ENCODE results near the gene SUFU. TPM values are rescaled to one million over a fixed set of nuclear protein-coding genes. Genes with fewer than 3 reads are reported as not detected.

The SUFU gene
- polyA plus RNA-seq, 10 donors: 11.0 to 18.5 (median 14.5) TPM

DNA sequence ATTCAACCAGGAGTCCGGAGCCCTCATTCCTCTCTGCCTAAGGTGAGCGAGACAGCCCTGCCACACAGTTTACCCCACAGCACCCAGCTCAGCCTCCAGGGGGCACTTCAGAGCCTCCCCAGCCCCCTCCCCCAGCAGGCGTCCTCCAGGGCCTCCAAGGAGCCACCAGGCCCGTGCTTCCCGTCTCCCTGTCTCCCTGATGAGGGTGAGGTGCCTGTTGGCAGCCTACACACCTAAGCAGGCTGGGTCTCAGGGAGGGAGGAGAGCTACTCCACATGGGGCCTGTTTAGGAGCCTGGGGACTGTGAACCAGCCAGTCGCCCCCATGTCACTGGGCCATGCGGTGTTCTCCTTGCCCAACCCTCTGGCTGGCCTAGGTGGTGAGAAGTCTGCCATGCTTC lies 111.6 kb downstream of the SUFU start:
- no peak for DNase-seq

DNA sequence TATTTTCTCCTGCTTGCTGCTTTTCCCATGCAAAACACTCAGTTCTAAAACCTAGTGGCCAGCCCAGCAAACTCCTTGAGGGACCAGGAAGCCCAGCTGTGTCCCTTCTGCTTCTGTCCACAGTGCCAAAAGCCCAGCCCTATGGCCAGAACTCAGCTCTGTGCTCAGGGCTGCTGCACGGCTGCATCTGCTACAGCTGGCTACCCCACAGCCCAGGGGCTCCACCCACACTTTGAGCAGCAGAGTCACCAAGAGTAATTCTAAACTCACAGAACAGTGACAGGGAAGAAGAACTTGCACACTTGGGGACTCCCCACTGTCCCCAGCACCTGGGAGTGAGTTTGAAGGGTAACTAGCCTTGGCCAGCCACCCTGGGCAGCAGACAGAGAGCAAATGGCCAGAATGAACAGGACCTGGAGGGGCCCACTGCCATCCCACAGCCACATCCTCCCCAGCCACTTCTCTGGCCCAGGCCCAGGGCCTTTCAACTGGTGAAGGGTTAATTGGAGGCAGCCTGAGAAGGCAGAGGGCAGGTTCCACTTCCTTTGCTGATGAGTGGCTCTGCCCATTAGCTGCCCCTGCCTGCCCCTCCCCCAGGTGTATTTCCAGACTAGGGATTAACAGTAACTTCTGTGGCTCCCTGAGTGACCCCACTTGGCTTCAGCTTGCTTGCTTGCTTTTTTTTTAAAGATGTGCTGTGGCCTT lies 112.4 kb downstream of the SUFU start:
- DNase-seq: peak; percentile 78 to 94 (median 90)

DNA sequence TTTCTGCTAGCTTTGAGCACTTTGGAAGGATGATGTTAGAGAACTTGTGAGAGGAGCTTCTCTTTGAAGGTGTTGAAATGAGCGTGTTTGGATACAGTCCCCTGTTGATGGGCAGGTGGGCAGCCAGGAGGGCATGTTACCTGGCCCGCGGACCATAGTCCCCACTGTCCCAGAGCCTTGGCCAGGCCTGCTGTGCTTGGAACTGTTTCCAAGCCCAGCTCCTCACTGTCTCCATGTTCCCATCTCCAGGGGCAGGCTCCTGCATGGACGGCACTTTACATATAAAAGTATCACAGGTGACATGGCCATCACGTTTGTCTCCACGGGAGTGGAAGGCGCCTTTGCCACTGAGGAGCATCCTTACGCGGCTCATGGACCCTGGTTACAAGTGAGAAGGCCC lies 113.3 kb downstream of the SUFU start:
- DNase-seq: no peak

DNA sequence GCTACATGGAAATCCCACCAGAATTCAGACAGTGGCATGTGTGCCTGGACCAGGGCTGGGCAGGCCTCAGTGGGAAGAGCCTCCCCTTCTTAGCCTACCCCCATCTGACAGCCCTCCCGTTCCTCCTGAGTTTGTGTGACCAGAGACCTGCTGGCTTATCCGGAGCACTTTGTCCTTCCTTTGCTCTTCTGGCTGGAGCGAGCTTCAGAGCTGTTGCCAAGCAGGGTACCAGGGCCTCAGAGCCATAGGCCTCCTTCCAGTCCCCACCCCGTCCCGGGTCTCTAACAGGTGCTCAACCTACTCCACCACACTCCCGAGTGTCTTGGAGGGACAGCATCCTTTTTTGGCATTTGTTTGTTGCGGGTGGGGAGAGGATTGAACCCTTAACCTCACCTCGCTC lies 114.0 kb downstream of the SUFU start:
- no peak for DNase-seq

DNA sequence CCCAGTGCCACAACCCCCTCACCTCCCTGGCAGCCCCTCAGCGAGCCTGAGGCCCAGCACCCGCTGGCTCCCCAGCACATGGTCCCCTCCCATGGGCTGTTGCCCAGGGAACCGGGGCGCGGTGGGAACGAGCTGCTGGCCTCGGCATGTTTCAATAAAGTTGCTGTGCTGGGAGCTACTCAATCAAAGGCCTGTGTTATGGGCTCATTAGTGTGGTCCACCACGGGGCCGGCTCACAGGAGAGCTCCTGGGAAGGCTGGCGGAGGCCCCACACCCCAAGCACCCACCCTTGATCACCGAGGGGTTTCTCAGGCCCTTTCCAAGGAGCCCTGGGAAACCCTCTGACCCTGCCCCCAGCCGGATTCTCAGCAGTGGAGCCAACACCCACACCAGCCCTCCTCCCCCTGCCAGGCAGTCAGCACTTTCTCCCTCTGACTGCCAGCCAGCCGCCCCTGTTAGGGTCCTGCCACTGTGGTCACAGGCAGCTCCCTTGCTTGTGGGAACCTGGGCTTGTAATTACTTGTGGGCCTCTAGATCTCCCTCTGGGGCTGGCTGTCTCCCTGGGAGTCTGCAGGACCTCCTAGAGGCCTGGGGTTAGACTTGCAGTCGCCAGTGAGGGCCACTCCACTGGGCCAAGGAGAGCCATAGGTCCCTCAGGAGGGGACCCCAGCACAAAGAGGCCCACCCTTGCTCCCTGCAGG lies 115.7 kb downstream of the SUFU start:
- DNase-seq: no peak

DNA sequence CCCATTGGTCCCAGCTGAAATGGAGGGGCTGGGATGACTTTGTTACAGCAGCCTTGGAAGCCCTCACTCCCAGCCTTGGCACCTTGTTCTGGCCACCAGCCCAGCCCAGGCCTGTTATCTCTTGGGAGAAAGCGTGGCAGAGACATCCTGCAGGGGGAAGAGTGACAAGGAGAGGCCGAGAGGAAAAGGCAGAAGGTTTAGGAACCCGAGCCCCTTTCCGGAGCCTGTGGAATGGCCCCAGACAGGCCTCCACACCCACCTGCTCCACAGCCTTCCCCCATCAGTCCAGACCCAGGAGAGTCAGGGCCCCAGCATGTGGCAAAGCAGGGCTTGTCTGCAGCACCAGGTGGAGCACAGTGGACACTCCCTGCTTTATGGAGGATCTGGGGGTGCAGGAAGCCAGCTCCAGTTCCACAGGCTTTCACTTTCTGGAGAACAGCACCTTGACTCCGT lies 116.4 kb downstream of the SUFU start:
- no peak for DNase-seq

DNA sequence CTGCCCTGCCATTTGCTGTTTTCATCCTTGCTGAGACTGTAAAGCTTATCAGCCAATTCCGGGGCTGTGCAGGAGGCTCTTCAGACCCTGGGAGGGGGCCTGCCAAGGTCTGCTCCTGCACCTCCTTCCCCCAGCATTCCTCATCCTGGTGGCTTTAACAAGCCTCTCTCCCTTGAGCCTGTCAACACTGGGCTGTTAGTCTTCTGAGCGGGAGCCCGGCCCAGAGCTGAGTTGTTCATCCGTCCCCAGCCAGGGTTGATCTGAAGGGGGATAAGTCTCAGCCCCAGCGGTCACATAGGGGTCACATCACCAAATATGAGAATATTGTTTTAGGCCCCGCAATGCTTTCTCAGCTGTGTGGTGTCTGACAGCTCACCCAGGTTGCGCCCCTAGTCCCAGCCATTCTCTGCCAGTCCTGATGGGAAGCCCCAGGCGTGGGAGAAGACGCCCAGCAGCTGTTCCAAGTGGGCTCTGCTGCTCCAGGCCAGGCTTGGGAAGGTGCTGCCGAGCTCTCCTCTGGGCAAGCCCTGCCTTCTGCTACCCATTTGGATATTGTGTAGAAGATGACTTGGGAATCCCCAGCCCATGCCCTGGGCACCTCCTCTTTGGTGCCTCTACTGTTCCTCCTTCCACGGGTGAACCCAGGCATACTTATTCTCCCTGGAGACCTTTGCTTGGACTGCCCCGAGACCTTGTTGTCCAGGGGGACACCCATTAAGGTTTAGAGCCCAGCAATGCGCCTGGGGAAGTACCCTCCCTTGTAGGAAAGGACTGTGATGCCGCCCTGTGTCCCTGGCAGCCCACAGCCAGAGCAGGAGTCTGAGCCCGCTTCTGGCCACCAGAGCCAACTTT lies 117.0 kb downstream of the SUFU start:
- DNase-seq: peak in 1 of 3 donors; percentile 65

DNA sequence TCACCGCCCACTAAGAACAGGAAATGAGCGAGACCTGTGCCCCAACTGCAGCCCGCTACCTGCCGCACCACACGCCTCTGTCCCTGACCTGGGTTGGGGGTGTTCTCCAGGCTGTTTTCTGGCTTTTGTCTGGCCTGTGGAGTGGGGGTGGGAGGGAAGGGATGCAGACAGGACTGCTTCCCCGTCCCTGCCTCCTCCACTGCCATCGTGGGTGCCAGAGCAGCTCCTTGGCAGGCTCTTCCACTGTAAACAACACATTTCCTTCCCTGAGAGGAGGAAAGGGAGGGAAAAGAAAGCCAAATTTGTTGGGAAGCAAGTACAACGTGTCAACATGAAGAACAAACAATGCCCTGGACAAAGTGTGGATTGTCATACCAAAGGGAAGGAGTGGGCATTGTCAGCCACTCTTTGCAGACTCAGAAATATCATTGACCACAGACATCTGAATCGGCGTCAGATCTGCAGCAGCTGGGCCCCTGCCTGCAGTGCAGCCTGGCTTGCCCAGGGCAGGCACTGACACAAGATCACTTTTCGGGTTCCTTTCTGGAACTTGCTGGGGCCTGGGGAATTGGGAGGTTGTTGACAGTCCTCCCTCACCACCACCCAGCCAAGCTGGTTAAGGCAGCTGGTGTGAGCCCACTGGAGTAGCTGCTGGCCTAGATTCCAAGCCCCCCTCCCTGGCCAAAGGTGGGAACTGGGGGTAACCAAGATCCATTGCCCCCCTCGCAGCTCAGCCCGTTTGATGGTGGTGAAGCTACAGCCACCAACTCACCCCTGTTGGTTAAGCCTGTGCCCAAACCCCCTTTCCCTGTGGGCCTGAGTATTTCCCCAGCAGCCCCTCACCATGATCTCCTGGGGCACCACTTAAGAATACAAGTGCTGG lies 117.9 kb downstream of the SUFU start:
- DNase-seq: no peak

DNA sequence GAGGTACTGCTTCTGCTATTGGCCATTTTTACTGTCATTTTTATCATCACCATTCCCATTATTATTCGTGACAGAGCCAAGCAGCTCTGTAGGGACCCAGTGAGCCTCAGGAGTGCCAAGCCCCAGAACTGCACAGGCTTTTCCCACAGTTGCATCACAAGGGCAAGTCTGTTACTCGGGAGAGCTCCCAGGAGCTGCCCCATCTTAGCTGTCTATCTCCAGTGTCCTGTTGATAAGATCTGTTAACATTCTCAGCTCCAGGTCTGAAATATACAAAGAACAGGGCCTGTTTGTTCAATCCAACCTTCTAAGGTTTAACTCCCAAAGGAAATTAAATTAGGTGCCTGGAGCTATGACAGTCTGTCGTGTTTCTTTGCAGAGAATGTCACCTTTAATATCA lies 120.3 kb downstream of the SUFU start:
- no peak for DNase-seq

DNA sequence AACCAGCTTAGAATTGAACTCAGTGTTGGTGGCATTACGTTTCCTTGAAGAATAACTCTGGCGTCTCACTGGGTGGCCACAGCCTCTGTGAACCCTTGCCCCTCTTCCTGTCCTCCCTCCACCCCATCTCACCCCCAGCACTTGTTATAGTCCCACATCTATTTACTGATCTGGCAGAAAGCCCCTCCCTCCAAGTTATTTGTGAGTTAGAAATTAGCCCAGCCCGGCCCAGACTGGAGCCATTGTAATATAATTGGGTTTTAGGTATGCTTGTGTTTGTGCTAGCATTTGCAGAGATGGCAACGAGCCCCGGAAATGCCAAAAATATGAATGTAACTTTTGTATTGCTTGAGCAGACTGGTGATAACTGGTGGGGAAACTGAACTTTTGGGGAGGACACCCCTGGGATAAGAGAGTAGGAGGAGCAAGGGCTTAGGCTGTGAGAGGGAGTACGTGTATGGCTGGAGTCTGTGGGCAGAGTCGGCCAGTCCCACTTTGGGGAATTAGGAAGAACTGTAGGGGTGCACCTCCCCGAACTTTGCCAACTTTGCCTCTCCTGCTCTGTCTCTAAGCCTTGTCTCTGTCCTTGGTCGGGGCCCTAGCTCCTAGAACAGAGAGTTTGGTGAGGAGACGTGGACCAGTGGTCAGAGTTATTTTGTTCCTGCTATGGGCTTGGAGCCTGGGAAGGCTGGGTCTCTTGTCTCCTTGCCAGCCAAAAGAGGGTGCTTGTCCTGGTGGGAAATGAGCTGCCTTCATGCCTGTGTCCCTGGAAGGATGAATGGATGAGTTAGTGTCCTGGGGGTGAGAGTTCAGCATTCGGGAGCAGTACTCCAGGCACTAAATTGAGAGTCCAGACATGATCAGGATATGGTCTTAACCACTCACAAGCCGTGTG lies 121.2 kb downstream of the SUFU start:
- no peak for DNase-seq

DNA sequence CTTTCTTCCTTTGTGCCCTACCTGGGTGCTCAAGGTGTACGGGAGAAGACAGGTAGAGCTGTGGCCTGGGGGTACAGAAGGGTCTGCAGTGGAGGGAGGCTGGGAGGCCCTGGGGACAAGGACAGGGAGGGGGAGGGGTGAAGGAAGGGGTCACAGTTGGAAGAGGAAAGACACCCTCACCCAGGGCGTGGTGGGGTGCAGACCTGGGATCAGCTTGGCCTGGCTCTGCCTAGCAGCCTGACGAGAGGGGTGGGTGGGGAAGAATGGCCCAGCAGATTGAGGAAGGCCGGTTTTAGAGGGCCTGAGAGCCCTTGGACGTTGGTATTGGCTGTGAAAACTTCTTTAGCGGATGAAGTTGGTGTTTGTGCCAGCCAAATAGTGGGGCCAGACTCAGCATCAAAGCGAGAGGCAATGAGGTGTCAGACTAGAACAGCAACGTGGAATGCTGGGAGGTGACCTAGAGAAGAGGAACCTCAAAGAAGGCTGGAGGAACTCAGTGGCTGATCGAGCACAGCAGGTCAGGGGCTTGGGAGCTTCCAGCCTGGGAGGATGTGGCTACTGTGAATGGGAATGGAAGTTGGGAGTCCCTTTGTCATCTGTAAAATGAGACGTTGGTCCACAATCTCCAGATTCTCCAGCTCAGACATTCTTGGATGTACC lies 122.4 kb downstream of the SUFU start:
- no peak for DNase-seq

DNA sequence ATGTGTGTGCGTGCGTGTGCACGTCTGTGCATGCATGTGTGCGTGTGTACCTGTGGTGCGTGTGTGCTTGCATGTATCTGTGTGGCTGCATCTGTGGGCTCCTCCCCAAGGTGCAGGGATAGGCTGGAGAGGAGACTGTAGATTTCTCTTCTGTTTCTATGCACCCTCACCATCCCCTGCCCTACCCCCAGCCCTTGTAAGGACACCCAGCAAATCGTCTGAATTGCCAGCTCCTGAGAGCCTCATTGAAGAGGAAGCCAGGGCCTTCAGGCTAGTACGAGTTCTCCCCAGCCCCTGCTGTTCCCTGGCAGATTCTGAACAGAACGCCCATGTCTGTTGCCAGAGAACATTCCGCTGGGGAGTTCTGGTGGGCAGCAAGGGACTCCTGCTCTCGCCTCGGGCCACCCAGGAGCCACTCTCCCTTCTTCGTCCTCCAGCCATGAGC lies 123.5 kb downstream of the SUFU start:
- DNase-seq: no peak

DNA sequence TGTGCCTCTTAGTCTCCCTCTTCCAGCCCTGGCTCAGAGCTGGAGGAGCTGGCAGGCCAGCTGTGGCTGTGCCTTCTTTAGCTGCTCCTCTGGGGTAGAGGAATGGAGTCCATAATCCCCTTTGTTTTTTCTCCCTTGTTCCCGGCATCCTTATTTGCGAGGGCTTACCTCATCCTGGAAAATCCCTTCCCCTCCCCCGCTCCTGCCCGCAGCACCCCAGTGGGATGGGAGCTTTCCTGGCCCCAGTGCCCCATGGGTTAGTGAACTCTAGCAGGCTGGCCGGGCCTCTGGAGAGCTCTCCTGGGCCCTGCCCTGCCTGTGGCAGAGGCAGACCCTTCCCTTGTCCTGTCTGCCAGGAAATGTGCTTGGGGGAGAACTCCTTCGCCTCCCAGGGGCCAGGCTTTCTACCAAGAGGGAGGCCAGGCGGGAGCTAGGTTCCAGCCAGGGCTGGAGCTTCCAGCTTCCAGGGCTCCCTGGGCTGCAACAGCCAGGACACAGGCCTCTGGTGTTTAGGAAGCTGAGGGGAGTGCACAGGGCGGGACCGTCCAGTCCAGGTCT lies 124.0 kb downstream of the SUFU start:
- DNase-seq: peak in 1 of 3 donors; percentile 73

DNA sequence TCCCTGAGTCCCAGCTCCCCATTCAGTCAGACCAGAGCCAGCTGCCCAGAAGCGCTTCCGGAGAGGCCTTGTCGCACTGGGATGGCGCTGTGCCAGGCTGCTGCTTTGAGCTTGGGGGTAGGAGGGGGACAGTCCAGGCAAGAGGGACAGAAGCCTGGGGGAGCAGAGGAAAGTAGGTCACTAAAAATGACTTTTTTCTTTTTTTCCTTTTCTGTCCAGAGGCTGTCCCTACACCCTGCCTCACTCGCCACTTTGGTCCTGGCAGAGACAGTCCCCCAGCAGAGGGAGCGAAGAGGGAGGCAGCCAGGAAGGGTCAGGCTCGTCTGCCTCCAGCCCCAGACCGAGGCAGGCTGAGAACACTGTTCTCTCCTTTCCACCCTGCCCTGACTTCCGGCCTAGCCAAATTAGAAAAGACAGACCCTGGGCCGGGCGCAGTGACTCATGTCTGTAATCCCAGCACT lies 124.7 kb downstream of the SUFU start:
- DNase-seq: peak in 1 of 3 donors; percentile 69

DNA sequence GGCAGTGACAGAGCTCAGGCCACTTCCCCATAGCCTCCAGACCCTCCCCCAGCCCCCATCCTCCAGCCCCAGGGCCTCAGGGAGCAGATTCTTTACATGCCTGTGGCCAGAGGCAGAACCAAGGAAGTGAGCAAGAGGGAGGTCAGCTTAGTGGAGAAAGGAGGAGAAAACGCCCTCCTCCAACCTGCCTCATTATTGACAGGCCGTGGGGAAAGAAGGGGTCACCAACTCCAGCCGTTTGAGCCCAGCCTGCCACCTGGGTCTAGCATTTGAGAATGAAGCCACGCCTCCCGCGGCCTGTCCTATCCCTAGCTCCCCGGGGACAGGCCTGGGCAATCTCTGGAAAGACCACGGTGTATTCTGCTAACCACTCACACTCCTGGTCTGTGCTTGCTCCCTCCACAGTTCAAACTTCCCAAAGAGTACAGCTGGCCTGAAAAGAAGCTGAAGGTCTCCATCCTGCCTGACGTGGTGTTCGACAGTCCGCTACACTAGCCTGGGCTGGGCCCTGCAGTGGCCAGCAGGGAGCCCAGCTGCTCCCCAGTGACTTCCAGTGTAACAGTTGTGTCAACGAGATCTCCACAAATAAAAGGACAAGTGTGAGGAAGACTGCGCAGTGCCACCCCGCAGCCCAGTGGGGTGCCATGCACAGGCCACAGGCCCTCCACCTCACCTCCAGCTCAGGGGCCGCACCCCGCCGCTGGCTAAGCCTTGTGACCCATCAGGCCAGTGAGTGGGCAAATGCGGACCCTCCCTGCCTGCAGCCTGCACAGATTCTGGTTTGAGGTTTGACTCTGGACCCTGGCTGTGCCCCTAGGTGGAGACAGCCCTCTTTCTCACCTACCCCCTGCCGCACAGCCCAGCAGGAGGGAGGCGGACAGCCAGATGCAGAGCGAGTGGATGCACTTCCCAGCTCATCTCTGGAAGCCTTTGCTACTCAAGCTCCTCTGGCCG lies 126.2 kb downstream of the SUFU start:
- peak in 2 of 3 donors; percentile 60 to 78 for DNase-seq

DNA sequence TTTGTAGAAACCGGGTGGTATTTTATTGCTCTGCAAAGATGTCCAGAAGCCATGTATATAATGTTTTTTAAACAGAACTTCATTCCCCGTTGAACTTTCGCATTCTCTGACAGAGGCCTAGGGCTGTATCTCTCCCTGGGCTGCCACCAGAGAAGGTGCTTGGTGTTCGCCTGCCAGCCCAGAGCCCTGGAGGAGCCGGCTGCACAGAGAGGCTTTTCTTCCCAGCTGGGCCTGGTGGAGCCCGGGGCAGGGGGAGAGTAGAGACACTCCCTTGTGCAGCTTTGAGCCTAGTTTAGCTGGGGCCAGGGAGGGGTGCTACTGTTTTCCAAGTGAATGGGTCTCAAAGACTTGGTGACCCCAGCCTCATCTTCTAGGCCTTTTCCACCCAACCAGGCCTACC lies 126.9 kb downstream of the SUFU start:
- no peak for DNase-seq

DNA sequence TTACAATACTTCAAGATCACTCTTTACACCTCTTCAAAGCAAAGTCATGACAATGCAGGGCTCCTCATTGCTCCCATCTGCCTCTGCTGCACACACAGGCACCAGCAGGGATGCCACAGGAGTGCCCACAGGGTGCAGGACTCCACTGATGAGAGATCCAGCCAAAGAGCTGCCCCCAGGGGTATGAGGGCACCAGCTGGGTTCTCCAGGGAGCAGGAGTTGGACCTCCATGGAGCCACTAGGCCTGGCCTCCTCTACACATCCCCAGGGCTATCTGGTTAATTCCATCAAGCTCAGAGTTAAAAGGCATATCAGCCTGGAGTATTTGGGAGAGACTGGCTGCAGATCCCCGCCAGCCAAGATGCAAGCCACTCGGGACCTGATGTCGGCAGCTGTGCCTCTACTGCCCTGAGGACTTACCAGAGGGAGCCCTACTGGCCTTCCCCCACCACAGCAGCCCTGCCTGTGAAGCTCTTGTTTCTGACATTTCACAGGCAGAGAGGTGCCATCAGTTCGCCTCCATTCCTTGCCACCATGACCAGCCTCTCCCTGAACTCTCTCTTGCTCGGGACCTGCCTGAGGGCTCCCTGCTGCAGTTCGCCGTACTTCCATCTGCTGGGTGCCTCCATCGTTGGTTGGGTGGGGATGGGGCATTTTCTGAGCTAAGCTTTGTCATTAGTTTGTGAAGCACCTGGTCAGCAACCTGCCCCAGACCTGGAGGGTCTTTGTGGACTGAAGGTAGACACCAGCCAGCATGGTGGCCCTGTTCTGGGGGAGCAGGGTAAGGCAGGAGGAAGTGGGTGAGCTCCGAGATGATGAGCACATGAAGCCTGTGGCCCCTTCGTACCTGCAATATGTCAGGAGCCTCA lies 128.0 kb downstream of the SUFU start:
- no peak for DNase-seq
